SH-SY5Y (cell line): Measurements from ENCODE around the gene FZD7.
A peak's percentile ranks its signal among the peaks of the same experiment; 100 is the strongest.

Source experiments
- GATA2 ChIP-seq: IDR thresholded peaks from 2 replicates; pipeline ENCODE4 v1.6.1; 2011; ENCODE audit warnings: mild to moderate bottlenecking, low read depth, low read length
- GATA3 ChIP-seq: IDR thresholded peaks from 2 replicates; pipeline ENCODE4 v1.6.1; 2011; ENCODE audit warnings: low read depth, mild to moderate bottlenecking, low read length, moderate library complexity

Gene FZD7

DNA sequence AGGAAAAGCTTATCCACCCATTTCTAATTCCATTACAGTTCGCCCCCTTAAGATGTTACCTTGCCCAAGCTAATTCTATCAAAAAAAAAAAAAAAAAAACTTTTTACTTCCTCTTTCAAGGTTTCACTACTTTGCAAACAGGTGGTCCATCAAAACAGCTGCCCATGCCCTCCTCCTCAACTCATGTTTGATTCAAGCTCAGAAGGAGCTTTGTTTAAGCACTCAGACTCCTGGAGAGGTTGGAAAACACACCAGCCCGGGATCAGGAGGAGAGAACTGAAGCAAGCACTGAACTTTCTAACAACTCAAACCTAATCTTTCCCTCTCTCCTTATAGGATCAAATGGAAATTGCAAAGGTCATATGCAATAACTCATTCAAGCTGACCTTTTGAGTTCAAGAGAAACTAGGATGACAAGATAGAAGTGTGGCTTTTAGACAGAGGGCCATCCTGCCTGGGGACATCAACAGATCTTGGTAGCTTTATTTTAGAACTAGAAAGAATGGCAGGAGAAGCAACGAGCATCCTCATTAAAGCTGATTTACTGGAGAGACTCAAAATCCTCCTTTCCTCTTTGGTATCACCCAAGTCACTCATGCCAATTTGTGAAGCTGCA is 28.3 kb upstream of the FZD7 start:
- TF ChIP-seq GATA2 (no peak), GATA3 (no peak)

GRCh38 chr2:202006301-202006700 is 27.4 kb upstream of the FZD7 start:
- no peak for TF ChIP-seq GATA2
- TF ChIP-seq GATA3, result no peak

DNA sequence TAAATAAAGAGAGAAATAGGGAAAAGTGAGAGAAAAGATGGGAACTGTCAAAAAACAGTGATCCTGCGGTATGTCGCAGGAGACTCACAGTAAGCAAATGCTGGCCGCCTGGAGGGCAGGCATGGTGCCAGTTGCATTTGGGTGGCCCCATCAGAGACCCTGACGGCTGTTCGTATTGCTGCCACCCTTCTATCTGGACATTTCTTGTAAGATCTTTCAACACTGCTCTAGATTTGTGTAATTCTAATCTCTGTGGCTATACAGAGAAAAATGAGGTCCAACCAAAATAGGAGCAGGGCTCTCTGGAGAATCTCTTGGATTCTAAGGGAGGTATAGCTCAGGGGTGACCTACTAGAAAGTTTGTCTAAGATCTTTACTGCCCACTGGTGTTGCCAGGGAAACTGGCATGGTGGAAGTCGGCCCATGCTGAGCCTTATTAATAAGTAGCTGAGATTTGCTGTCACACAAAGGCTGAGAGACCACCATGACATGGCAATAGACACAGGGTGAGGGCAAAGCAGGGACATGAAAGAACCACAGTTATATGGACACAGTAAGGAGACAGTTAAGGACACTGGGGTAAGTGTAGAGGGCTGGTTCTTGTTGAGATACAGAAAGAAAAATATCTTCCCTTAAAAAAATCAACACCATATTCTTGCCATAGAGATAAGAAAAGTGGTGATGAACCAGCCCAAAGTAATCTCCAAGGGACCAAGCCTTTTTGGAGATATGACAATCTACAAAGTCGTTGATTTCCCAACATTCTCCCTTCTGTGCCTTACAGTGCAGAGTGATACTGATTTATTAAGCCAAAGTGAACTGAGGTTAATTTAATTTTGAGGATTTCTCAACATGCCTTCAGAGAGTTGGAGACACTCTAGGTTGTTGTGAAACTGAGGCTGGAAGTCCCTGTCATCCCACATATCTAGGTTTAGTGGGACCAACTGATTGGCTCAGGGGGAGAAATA is 26.4 kb upstream of the FZD7 start:
- TF ChIP-seq GATA2 (no peak), GATA3 (no peak)

GRCh38 chr2:202007983-202008354 is 25.7 kb upstream of the FZD7 start:
- TF ChIP-seq GATA3 (no peak), GATA2 (no peak)

- TF ChIP-seq GATA2 (no peak), GATA3 (no peak)
Observed at GRCh38 chr2:202009019-202009481, 24.6 kb upstream of the FZD7 start.

- TF ChIP-seq GATA3 (no peak), GATA2 (no peak)
Observed at GRCh38 chr2:202009581-202009980, 24.1 kb upstream of the FZD7 start.

DNA sequence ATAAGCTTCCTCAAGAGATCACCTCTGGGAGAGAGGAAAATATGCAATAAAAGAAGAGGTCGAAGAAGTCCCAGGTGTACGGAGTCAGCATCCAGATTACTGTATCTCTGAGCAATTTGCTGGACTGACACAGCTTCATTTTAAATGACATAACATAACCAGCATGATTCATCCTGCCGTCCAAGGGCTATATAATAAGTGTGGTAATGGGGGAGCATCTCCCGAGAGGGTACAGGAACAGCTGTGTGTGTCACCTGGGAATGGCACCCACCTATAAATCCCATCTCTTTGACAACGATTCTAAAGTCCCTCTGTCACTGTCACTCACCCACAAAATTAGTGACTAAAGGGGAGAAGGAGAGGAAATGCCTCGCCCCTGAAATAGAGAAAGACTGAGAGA is 19.3 kb upstream of the FZD7 start:
- TF ChIP-seq GATA3, result no peak
- no peak for TF ChIP-seq GATA2

DNA sequence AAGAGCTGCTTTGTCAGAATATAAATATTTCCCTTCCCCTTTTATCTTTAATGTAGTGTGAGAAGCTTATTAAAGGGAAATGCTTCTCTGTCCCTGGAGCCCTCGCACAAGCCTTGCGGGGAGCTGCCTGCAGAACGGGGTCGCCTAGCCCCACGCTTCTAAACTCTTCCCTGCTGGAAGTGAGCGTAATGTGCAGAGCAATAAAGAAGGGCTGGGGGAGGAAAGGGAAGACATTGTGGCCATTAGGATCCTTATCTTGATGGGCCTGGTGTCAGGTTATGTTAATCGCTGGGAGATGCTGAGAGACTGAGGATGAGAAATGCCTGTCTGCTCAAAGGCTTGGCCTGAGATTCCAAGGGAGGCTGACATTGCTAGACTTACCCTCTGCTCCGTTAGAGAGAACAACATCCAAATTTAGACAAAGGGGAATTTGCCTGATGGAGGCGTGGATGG is 18.9 kb upstream of the FZD7 start:
- TF ChIP-seq GATA2, result peak; percentile 98
- TF ChIP-seq GATA3, result peak; percentile 85

GRCh38 chr2:202015471-202015870 is 18.2 kb upstream of the FZD7 start:
- no peak for TF ChIP-seq GATA3
- no peak for TF ChIP-seq GATA2

- no peak for TF ChIP-seq GATA3
- no peak for TF ChIP-seq GATA2
Observed at GRCh38 chr2:202016579-202017227, 17.0 kb upstream of the FZD7 start.

DNA sequence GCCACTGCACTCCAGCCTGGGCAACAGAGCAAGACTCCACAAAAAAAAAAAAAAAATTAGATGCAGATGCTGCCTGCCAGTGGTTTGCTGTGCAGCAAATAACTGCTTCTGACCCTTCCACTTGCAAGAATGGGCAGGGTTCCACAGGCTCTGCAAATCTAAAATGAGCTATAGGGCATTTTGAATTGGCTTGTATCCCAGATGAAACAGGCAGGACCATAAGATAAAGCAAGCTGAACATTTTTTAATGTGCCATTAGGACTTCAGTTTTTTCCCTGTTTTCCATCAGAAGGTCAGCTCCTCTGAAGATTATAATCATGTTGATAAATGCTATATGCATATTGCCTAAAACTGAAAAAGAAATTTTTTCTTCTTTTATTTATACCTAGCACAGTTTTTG is 15.7 kb upstream of the FZD7 start:
- TF ChIP-seq GATA2 (peak; percentile 95), GATA3 (peak; percentile 98)

DNA sequence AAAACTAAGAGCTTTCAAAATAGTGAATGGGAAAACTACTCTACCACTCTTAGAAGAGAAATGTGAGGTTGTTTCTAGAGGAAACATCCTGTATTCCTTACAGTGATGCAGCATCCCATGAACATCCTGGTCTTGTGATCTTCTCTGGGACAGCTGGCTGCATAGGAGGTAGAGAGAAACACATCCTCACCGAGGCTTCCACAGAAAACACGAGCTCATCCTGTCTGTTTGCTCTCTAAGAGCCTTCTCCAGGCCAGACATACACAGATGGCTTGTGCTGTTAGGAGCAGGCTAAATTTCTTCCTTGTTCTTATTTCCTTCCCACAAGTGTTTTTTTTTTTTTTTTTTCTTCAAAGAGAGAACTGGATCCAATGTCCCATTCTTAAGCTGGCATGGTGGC is 14.7 kb upstream of the FZD7 start:
- TF ChIP-seq GATA3 (no peak), GATA2 (no peak)

DNA sequence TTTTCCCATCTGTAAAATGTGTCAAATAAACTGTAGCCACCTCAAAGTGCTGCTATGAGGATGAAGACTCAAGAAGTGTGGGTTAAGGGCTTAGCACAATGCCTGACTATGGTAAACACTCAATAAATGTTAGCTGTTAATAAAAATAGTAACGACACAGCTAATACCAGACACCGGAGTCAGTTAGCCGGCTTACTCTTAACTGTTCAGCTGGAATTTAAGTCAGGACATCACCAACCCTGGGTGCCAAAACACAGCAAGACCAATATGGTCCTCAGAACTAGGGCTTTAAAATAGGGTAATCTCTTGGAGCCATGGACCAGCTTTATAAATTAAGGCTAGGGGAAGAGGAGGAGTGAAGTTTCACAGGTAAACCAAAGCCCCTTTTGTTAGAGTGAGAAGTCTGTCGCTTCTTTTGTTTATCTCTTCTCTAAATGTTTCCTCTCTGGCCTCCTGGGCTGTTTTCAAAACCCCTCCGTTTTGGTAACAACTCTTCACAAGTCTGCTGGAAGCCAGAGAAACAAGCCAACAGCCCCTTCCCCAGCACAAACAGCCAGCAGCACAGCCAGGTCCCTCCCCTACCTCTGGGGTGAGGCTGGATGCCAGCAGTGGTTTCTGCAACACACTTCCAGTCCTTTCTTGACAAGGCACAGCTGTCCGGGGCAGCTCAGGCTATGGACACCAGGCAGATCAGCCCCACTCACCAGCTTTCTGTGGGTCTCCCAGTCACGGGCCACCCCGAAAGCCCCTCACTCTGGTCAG is 13.8 kb upstream of the FZD7 start:
- TF ChIP-seq GATA2, result no peak
- no peak for TF ChIP-seq GATA3

DNA sequence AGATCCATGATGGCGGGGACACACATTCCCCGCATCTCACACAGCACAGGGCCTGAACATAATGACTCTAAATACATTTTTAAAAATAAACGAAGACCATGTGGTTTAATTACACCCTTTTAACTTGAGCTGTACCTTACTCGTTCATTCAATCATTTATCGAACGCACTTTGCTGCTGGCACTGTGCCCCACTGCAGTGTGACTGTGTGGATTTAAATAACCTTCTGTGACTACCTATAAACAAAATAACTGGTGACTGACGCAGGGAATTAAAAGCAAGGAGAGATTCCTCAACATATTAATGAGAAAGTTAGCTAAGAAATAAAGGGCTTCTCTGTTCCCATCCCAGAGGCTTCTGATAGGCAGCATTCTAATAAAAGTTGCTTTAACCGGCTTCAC is 10.9 kb upstream of the FZD7 start:
- TF ChIP-seq GATA3, result no peak
- no peak for TF ChIP-seq GATA2
